HCT116 (cell line): ENCODE measurements around the gene FGD4. TPM values are rescaled to one million over a fixed set of nuclear protein-coding genes. Genes with fewer than 3 reads are reported as not detected.

Experiments used
- ATAC-seq: fragments of 200-7000 bp; cut with Tn5 transposase; 2 replicates; pipeline ENCODE4 v1.9.1; 2020; ENCODE audit warnings: mild to moderate bottlenecking, moderate library complexity
- BruUV-seq: library from RNA; stranded (reverse); fragments of 400-500 nt; replicated peaks from 2 replicates; lab custom pipeline; 2021; lab: Mats Ljungman, UMichigan
- CTCF ChIA-PET: fragments of 300-600 bp; sonication (Branson Sonifier 250); formaldehyde crosslinking; loops from one replicate; lab custom pipeline; 2021; ENCODE audit warnings: antibody characterized with exemption; lab: Charles Lee
- POLR2A ChIA-PET: fragments of 300-600, 350-600 bp; sonication (Branson Sonifier 250); formaldehyde crosslinking; loops from one replicate; lab custom pipeline; 2021; ENCODE audit warnings: antibody characterized with exemption; lab: Charles Lee
- RAD21 ChIA-PET, 2 experiments: fragments of 300-600 bp; sonication (Branson Sonifier 250); formaldehyde crosslinking; loops; one replicate each; lab custom pipeline; 2023; ENCODE audit warnings: low total read pairs in 2 of 2; ENCODE audit not compliant: uncharacterized antibody in 2 of 2, unreplicated experiment in 2 of 2, low non-redundant PET in 1 of 2; lab: Charles Lee
- DNase-seq: peaks from one replicate; pipeline ENCODE4 v3.0.0-alpha.2; 2010; ENCODE audit warnings: low read depth, low spot score
- H2AFZ ChIP-seq: fragments of 200-600 bp; shearing (Covaris generic), sonication (generic); 2 replicates; pipeline ENCODE4 v1.6.1; 2017; ENCODE audit warnings: low read depth, mixed run types, mixed read lengths, antibody characterized with exemption, low read length; ENCODE audit not compliant: poor library complexity, severe bottlenecking
- H3K27ac ChIP-seq: 2 replicates; pipeline ENCODE4 v1.5.1; 2012; ENCODE audit warnings: low read depth, low read length
- H3K27me3 ChIP-seq: fragments of 200-600 bp; sonication (generic); 2 replicates; pipeline ENCODE4 v1.6.1; 2016; ENCODE audit warnings: mixed run types, low read length, mixed read lengths; ENCODE audit not compliant: insufficient read depth
- H3K36me3 ChIP-seq, 2 experiments: fragments of 200-500 bp in 1 of 2; fragments of 200-600 bp in 1 of 2; sonication (Bioruptor generic) in 1 of 2; sonication (generic) in 1 of 2; 2 replicates each; pipeline versions ENCODE4 v1.5.1 to v1.6.1; 2014 to 2016; ENCODE audit warnings: low read length in 2 of 2, inconsistent platforms in 1 of 2, mixed read lengths in 1 of 2, mixed run types in 1 of 2; ENCODE audit not compliant: insufficient read depth in 2 of 2, control insufficient read depth in 1 of 2
- H3K4me1 ChIP-seq, 2 experiments: fragments of 200-600 bp in 1 of 2; sonication (generic) in 1 of 2; 2 replicates each; pipeline versions ENCODE4 v1.5.1 to v1.6.1; 2012 to 2017; ENCODE audit warnings: low read length in 2 of 2, inconsistent platforms in 1 of 2, mild to moderate bottlenecking in 1 of 2, mixed read lengths in 1 of 2, mixed run types in 1 of 2, moderate library complexity in 1 of 2; ENCODE audit not compliant: insufficient read depth in 2 of 2, control insufficient read depth in 1 of 2
- H3K4me2 ChIP-seq: fragments of 200-600 bp; sonication (generic); 2 replicates; pipeline ENCODE4 v1.6.1; 2017; ENCODE audit warnings: mixed run types, low read length, mixed read lengths
- H3K4me3 ChIP-seq, 2 experiments: fragments of 200-600 bp in 1 of 2; sonication (generic) in 1 of 2; replicated peaks in 1 of 2; 2 replicates each; pipeline ENCODE4 v1.5.1; 2011 to 2016; ENCODE audit warnings: low read length in 2 of 2, control low read depth in 1 of 2, low read depth in 1 of 2, mild to moderate bottlenecking in 1 of 2, mixed read lengths in 1 of 2, mixed run types in 1 of 2
- H3K79me2 ChIP-seq: fragments of 200-600 bp; sonication (generic); 2 replicates; pipeline ENCODE4 v1.6.1; 2017; ENCODE audit warnings: mild to moderate bottlenecking, mixed run types, low read length, moderate library complexity, mixed read lengths; ENCODE audit not compliant: insufficient read depth
- H3K9ac ChIP-seq: fragments of 200-600 bp; sonication (generic); 2 replicates; pipeline ENCODE4 v1.6.1; 2016; ENCODE audit warnings: low read length, mixed read lengths
- H3K9me2 ChIP-seq: fragments of 200-600 bp; sonication (generic), shearing (Covaris generic); 2 replicates; pipeline ENCODE4 v1.6.1; 2017; ENCODE audit warnings: mixed run types, mild to moderate bottlenecking, moderate library complexity; ENCODE audit not compliant: insufficient read depth
- H3K9me3 ChIP-seq, 2 experiments: fragments of 200-500 bp in 1 of 2; fragments of 200-600 bp in 1 of 2; sonication (Bioruptor generic) in 1 of 2; sonication (generic) in 1 of 2; 2 replicates each; pipeline ENCODE4 v1.6.1; 2014 to 2017; ENCODE audit warnings: low read length in 2 of 2, mixed read lengths in 2 of 2, inconsistent platforms in 1 of 2, low read depth in 1 of 2, mild to moderate bottlenecking in 1 of 2, mixed run types in 1 of 2, moderate library complexity in 1 of 2; ENCODE audit not compliant: control insufficient read depth in 1 of 2, insufficient read depth in 1 of 2
- H4K20me1 ChIP-seq: fragments of 200-600 bp; sonication (generic), shearing (Covaris generic); 2 replicates; pipeline ENCODE4 v1.6.1; 2017; ENCODE audit warnings: mixed run types, mild to moderate bottlenecking, moderate library complexity; ENCODE audit not compliant: insufficient read depth
- CBX3 ChIP-seq: IDR thresholded peaks from 2 replicates; pipeline ENCODE4 v1.6.1; 2012; ENCODE audit warnings: low read depth
- EGR1 ChIP-seq: IDR thresholded peaks from 2 replicates; pipeline ENCODE4 v1.6.1; 2012; ENCODE audit warnings: low read depth
- ELF1 ChIP-seq: IDR thresholded peaks from 2 replicates; pipeline ENCODE4 v1.6.1; 2012; ENCODE audit warnings: low read depth, borderline replicate concordance
- EZH2 ChIP-seq: fragments of 200-600 bp; sonication (generic); IDR thresholded peaks from 2 replicates; pipeline ENCODE4 v1.6.1; 2017; ENCODE audit warnings: antibody characterized with exemption, mixed run types
- FOSL1 ChIP-seq: IDR thresholded peaks from 2 replicates; pipeline ENCODE4 v1.6.1; 2012; ENCODE audit warnings: low read depth
- POLR2AphosphoS5 ChIP-seq: IDR thresholded peaks from 2 replicates; pipeline ENCODE4 v1.6.1; 2011; ENCODE audit warnings: mild to moderate bottlenecking, low read depth, low read length, moderate library complexity
- SIN3A ChIP-seq: IDR thresholded peaks from 2 replicates; pipeline ENCODE4 v1.6.1; 2012; ENCODE audit warnings: low read depth
- TCF7L2 ChIP-seq: IDR thresholded peaks from 2 replicates; pipeline ENCODE4 v1.7.0; 2011; ENCODE audit warnings: borderline replicate concordance, inconsistent platforms; ENCODE audit not compliant: insufficient read depth, insufficient read length; ENCODE audit errors: extremely low read depth
- YY1 ChIP-seq: IDR thresholded peaks from 2 replicates; pipeline ENCODE4 v1.6.1; 2011; ENCODE audit warnings: low read length, low read depth, moderate library complexity, mild to moderate bottlenecking; ENCODE audit not compliant: insufficient replicate concordance; ENCODE audit errors: extremely low read depth
- ZNF274 ChIP-seq: fragments of 200-500 bp; sonication (Bioruptor generic); IDR thresholded peaks from 2 replicates; pipeline ENCODE4 v1.6.1; 2014; ENCODE audit warnings: mild to moderate bottlenecking, low read depth, low read length, inconsistent platforms
- intact Hi-C: fragments of 100-400 bp; cut with micrococcal nuclease; formaldehyde crosslinking; loops from 2 replicates; pipeline ENCODE4 v1.10.0; 2022
- total RNA-seq: library from RNA; stranded (reverse); gene quantifications from one replicate; pipeline ENCODE4 v1.2.1, GENCODE V29; 2021; ENCODE audit not compliant: unreplicated experiment
- TF ChIP-seq, protein P1 (sequence below): IDR thresholded peaks from 2 replicates; pipeline ENCODE4 v1.6.1; 2011; ENCODE audit warnings: mild to moderate bottlenecking, low read length, moderate library complexity; ENCODE audit not compliant: insufficient replicate concordance; ENCODE audit errors: extremely low read depth
- TF ChIP-seq, protein P2 (sequence below): IDR thresholded peaks from 2 replicates; pipeline ENCODE4 v1.6.1; 2012
- TF ChIP-seq, protein P3 (sequence below): IDR thresholded peaks from 2 replicates; pipeline ENCODE4 v1.6.1; 2012; ENCODE audit warnings: low read depth
- TF ChIP-seq, protein P4 (sequence below): IDR thresholded peaks from 2 replicates; pipeline ENCODE4 v1.6.1; 2012

Gene FGD4
- total RNA-seq, 1 experiment from 2014 or later, result 7.7 TPM

DNA sequence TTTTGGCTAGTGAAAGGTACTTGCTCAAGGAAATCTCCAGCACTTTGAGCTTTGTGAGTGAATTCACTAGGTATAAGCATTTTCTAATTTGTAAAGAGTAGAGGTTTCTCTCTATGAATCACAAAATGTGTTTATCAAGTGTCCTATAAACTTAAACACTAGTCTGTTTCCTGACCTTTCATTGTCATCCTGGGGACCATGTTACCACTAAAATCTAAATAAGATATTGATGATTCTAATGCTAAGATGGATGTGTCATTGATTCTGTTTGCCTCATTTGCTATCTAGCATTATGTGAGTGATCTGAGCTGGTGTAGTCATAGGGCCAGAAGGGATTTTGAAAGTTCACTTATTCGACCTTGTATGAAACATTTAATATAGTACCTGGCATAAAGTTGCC, 199.3 kb downstream of the FGD4 start:
- POLR2A ChIA-PET, result no interaction called here
- Histone ChIP-seq H4K20me1 (no peaks in the 10 kb centered on the region), H3K27me3 (no peaks in the 10 kb centered on the region), H3K27ac (no peak overlapping the region), H2AFZ (no peak overlapping the region), H3K36me3 (no peaks in the 10 kb centered on the region), H3K9ac (no peak overlapping the region), H3K79me2 (no peaks in the 10 kb centered on the region), H3K4me3 (no peak overlapping the region), H3K9me2 (no peaks in the 10 kb centered on the region), H3K4me2 (no peak overlapping the region), H3K9me3 (no peaks in the 10 kb centered on the region), H3K4me1 (no peaks in the 10 kb centered on the region)
- TF ChIP-seq POLR2AphosphoS5, result no peak
- no peak for TF ChIP-seq CBX3
- TF ChIP-seq, protein P1, sequence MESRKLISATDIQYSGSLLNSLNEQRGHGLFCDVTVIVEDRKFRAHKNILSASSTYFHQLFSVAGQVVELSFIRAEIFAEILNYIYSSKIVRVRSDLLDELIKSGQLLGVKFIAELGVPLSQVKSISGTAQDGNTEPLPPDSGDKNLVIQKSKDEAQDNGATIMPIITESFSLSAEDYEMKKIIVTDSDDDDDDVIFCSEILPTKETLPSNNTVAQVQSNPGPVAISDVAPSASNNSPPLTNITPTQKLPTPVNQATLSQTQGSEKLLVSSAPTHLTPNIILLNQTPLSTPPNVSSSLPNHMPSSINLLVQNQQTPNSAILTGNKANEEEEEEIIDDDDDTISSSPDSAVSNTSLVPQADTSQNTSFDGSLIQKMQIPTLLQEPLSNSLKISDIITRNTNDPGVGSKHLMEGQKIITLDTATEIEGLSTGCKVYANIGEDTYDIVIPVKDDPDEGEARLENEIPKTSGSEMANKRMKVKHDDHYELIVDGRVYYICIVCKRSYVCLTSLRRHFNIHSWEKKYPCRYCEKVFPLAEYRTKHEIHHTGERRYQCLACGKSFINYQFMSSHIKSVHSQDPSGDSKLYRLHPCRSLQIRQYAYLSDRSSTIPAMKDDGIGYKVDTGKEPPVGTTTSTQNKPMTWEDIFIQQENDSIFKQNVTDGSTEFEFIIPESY, result no peak
- TF ChIP-seq EGR1, result no peak
- TF ChIP-seq FOSL1, result no peak
- no peak for TF ChIP-seq ELF1
- no peak for TF ChIP-seq ZNF274
- TF ChIP-seq TCF7L2, result no peak
- TF ChIP-seq, protein P2, sequence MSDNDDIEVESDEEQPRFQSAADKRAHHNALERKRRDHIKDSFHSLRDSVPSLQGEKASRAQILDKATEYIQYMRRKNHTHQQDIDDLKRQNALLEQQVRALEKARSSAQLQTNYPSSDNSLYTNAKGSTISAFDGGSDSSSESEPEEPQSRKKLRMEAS, result no peak
- no peak for DNase-seq
- RAD21 ChIA-PET, result no interaction called here
- BruUV-seq, result no TSS peak
- intact Hi-C loops, result no loop called here
- CTCF ChIA-PET, result no interaction called here
- ATAC-seq, result no peak

DNA sequence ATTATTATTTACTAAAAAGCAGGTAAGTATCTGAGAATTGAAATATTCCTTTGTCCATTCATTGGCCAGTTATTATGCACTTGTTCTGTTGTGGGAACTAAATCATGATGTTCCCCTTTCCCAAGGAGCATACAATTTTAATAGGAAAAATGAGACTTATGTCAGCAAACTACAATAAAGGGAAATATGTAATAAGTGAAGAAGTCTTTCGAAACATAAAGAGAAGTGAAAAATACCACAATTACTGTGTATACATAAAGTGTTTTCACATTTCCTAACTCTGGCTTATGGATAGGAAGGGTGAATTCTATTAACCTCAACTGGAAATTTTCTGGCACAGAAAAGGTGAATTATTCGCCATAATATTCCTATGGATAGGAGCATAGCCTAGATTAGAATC, 201.3 kb downstream of the FGD4 start:
- Histone ChIP-seq H3K9ac (no peak overlapping the region), H3K27ac (no peak overlapping the region), H2AFZ (no peak overlapping the region), H3K36me3 (no peaks in the 10 kb centered on the region), H3K27me3 (no peaks in the 10 kb centered on the region), H3K9me3 (no peaks in the 10 kb centered on the region), H3K4me3 (no peak overlapping the region), H4K20me1 (no peaks in the 10 kb centered on the region), H3K4me1 (no peaks in the 10 kb centered on the region), H3K79me2 (no peaks in the 10 kb centered on the region), H3K9me2 (no peaks in the 10 kb centered on the region), H3K4me2 (no peak overlapping the region)
- intact Hi-C loops, result no loop called here
- TF ChIP-seq YY1 (no peak), SIN3A (no peak), EGR1 (no peak), EZH2 (no peak)
- TF ChIP-seq, protein P3, sequence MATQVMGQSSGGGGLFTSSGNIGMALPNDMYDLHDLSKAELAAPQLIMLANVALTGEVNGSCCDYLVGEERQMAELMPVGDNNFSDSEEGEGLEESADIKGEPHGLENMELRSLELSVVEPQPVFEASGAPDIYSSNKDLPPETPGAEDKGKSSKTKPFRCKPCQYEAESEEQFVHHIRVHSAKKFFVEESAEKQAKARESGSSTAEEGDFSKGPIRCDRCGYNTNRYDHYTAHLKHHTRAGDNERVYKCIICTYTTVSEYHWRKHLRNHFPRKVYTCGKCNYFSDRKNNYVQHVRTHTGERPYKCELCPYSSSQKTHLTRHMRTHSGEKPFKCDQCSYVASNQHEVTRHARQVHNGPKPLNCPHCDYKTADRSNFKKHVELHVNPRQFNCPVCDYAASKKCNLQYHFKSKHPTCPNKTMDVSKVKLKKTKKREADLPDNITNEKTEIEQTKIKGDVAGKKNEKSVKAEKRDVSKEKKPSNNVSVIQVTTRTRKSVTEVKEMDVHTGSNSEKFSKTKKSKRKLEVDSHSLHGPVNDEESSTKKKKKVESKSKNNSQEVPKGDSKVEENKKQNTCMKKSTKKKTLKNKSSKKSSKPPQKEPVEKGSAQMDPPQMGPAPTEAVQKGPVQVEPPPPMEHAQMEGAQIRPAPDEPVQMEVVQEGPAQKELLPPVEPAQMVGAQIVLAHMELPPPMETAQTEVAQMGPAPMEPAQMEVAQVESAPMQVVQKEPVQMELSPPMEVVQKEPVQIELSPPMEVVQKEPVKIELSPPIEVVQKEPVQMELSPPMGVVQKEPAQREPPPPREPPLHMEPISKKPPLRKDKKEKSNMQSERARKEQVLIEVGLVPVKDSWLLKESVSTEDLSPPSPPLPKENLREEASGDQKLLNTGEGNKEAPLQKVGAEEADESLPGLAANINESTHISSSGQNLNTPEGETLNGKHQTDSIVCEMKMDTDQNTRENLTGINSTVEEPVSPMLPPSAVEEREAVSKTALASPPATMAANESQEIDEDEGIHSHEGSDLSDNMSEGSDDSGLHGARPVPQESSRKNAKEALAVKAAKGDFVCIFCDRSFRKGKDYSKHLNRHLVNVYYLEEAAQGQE, result no peak
- TF ChIP-seq, protein P4, sequence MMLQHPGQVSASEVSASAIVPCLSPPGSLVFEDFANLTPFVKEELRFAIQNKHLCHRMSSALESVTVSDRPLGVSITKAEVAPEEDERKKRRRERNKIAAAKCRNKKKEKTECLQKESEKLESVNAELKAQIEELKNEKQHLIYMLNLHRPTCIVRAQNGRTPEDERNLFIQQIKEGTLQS, result no peak
- no peak for DNase-seq
- no TSS peak for BruUV-seq
- CTCF ChIA-PET, result no interaction called here
- POLR2A ChIA-PET, result no interaction called here
- no peak for ATAC-seq
- RAD21 ChIA-PET, result no interaction called here
